ENCODE measurements around the gene PTPRG. TPM values are rescaled to one million over a fixed set of nuclear protein-coding genes. Genes with fewer than 3 reads are reported as not detected.

Gene PTPRG
- total RNA-seq, 1 experiment from 2014 or later: 11.7 TPM

- CTCF ChIA-PET: no interaction called here
- Histone ChIP-seq H3K9me3 (ENCODE audit: low read depth, low read length, poor library complexity, severe bottlenecking) (no peaks in the 10 kb centered on the region), H3K27me3 (replicated peaks; ENCODE audit: insufficient read depth, low read depth, low read length, poor library complexity) (no peaks in the 10 kb centered on the region), H3K27ac (ENCODE audit: low read depth, low read length, poor library complexity, severe bottlenecking) (no peak overlapping the region), H3K36me3 (ENCODE audit: insufficient read depth, low read length, poor library complexity, severe bottlenecking) (no peaks in the 10 kb centered on the region), H3K4me3 (ENCODE audit: low read depth, low read length, poor library complexity, severe bottlenecking) (no peak overlapping the region), H3K4me1 (ENCODE audit: insufficient read depth, low read length, poor library complexity, severe bottlenecking) (peaks cover 7% of the 10 kb centered on the region)
- TF ChIP-seq EZH2 (IDR thresholded peaks at IDR 0.05; ENCODE audit: borderline replicate concordance, low read depth, low read length, poor library complexity, severe bottlenecking): no peak
- TF ChIP-seq CTCF (conservative IDR thresholded peaks at IDR 0.05; ENCODE audit: low read depth, low read length): no peak
- POLR2A ChIA-PET (ENCODE audit: low non-redundant PET): no interaction called here
- no peak for DNase-seq (ENCODE audit: low spot score)
- BruUV-seq (replicated peaks): no TSS peak
- intact Hi-C loops (cut with micrococcal nuclease; ENCODE audit: unreplicated experiment): loop anchor here (10.0 kb wide), 2 partner anchors 207 to 367 kb away; no protein-coding TSS in a partner anchor
These were observed 6.8 kb downstream of the PTPRG start for GRCh38 chr3:61568127-61568526.

DNA sequence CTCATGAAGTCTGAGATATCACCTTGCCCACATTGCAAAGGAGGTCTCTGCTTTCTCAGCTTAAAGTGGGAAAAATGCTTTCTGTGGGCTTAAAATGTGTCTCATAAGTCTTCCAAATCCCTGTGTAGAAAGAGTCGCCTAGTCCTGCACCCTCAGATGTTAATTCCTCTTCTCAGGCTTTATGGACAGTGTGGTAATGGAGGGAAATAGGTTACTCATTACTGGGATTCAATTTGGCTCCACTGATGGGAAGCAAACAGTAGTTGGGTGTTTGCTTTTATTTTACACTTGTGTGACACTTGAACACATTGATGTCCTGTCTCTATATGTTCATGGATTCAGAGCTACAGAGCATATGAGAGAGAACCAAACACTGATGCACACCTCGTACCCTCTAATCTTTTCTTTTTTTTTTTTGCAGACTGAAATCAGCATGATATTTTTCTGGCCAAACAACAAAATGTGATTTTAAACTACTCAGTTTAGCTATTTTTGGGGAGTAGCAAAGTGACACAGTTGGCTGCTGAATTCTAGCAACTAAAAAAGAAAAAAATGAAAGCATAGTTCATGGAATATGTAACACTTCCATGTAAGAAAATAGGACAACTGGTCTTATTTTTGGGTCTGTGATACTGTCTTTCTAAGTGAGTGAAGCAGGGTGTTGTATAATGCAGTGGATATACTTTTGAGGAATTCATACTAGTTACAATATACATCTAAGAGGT, 8.6 kb downstream of the PTPRG start:
- Histone ChIP-seq H3K27ac (ENCODE audit: low read depth, low read length, poor library complexity, severe bottlenecking) (no peak overlapping the region), H3K36me3 (ENCODE audit: insufficient read depth, low read length, poor library complexity, severe bottlenecking) (no peaks in the 10 kb centered on the region), H3K4me3 (ENCODE audit: low read depth, low read length, poor library complexity, severe bottlenecking) (no peak overlapping the region), H3K4me1 (ENCODE audit: insufficient read depth, low read length, poor library complexity, severe bottlenecking) (no peaks in the 10 kb centered on the region), H3K9me3 (ENCODE audit: low read depth, low read length, poor library complexity, severe bottlenecking) (no peaks in the 10 kb centered on the region), H3K27me3 (replicated peaks; ENCODE audit: insufficient read depth, low read depth, low read length, poor library complexity) (no peaks in the 10 kb centered on the region)
- no peak for TF ChIP-seq CTCF (conservative IDR thresholded peaks at IDR 0.05; ENCODE audit: low read depth, low read length)
- no peak for TF ChIP-seq EZH2 (IDR thresholded peaks at IDR 0.05; ENCODE audit: borderline replicate concordance, low read depth, low read length, poor library complexity, severe bottlenecking)
- ChIA-PET POLR2A (ENCODE audit: low non-redundant PET) (no interaction called here), CTCF (no interaction called here)
- intact Hi-C loops (cut with micrococcal nuclease; ENCODE audit: unreplicated experiment): loop anchor here (10.0 kb wide), 2 partner anchors 205 to 365 kb away; no protein-coding TSS in a partner anchor
- no TSS peak for BruUV-seq (replicated peaks)
- no peak for DNase-seq (ENCODE audit: low spot score)

- Histone ChIP-seq H3K36me3 (ENCODE audit: insufficient read depth, low read length, poor library complexity, severe bottlenecking) (no peaks in the 10 kb centered on the region), H3K27me3 (replicated peaks; ENCODE audit: insufficient read depth, low read depth, low read length, poor library complexity) (no peaks in the 10 kb centered on the region), H3K27ac (ENCODE audit: low read depth, low read length, poor library complexity, severe bottlenecking) (no peak overlapping the region), H3K4me3 (ENCODE audit: low read depth, low read length, poor library complexity, severe bottlenecking) (no peak overlapping the region), H3K9me3 (ENCODE audit: low read depth, low read length, poor library complexity, severe bottlenecking) (no peaks in the 10 kb centered on the region), H3K4me1 (ENCODE audit: insufficient read depth, low read length, poor library complexity, severe bottlenecking) (no peaks in the 10 kb centered on the region)
- ChIA-PET POLR2A (ENCODE audit: low non-redundant PET) (interaction anchor here (0.6 kb wide), 1 partner anchor 9 kb away, joined by 7 read pairs; no protein-coding TSS in a partner anchor), CTCF (no interaction called here)
- intact Hi-C loops (cut with micrococcal nuclease; ENCODE audit: unreplicated experiment): no loop called here
- no TSS peak for BruUV-seq (replicated peaks)
- DNase-seq (ENCODE audit: low spot score): no peak
- TF ChIP-seq EZH2 (IDR thresholded peaks at IDR 0.05; ENCODE audit: borderline replicate concordance, low read depth, low read length, poor library complexity, severe bottlenecking): no peak
- TF ChIP-seq CTCF (conservative IDR thresholded peaks at IDR 0.05; ENCODE audit: low read depth, low read length): no peak
These were observed 9.4 kb downstream of the PTPRG start for GRCh38 chr3:61570813-61571212.
